GM12878 (cell line): Measurements from ENCODE around the gene DIP2C. TPM values are rescaled to one million over a fixed set of nuclear protein-coding genes. Genes with fewer than 3 reads are reported as not detected.

Experiments
- ATAC-seq: fragments of 200-7000 bp; cut with Tn5 transposase; 3 replicates; pipeline ENCODE4 v1.9.1; 2020; ENCODE audit warnings: mild to moderate bottlenecking, moderate library complexity
- BruUV-seq: library from RNA; stranded (reverse); fragments of 400-500 nt; replicated peaks from 2 replicates; lab custom pipeline; 2021; lab: Mats Ljungman, UMichigan
- CTCF ChIA-PET: fragments of 300-600 bp; sonication (Branson Sonifier 250); formaldehyde crosslinking; extraction: SDS; loops from one replicate; lab custom pipeline; 2021; ENCODE audit warnings: inconsistent platforms; lab: Yijun Ruan, JAX
- POLR2A ChIA-PET: fragments of 350-600 bp; formaldehyde crosslinking; extraction: SDS; loops from one replicate; lab custom pipeline; 2021; ENCODE audit warnings: inconsistent platforms; lab: Charles Lee
- RAD21 ChIA-PET: fragments of 300-600 bp; sonication (Branson Sonifier 250); formaldehyde crosslinking; loops from one replicate; lab custom pipeline; 2023; ENCODE audit warnings: antibody characterized with exemption; ENCODE audit not compliant: unreplicated experiment; lab: Charles Lee
- SMC1A ChIA-PET: fragments of 300-600 bp; sonication (Branson Sonifier 250); formaldehyde crosslinking; loops from one replicate; lab custom pipeline; 2023; ENCODE audit not compliant: unreplicated experiment, uncharacterized antibody; lab: Charles Lee
- DNase-seq: peaks from one replicate; pipeline ENCODE4 v3.0.0-alpha.2; 2011; ENCODE audit warnings: low read depth, low spot score
- FAIRE-seq: peaks from 3 replicates; lab custom pipeline; 2011; peaks lifted over from hg19 to GRCh38; lab: Jason Lieb, UNC
- H2AFZ ChIP-seq: 2 replicates; pipeline ENCODE4 v1.6.0; 2011; ENCODE audit warnings: low read depth, low read length, control low read depth; ENCODE audit not compliant: control insufficient read depth
- H3K27ac ChIP-seq: 2 replicates; pipeline ENCODE4 v1.5.1; 2011; ENCODE audit warnings: control low read depth; ENCODE audit not compliant: control insufficient read depth, insufficient read depth
- H3K27me3 ChIP-seq, 2 experiments: replicated peaks in 1 of 2; 2 replicates each; pipeline versions ENCODE4 v1.6.0 to v1.6.1; 2011; ENCODE audit warnings: low read length in 1 of 2; ENCODE audit not compliant: control insufficient read depth in 2 of 2, insufficient read depth in 2 of 2
- H3K36me3 ChIP-seq, 2 experiments: 2 replicates each; pipeline ENCODE4 v1.5.1; 2011; ENCODE audit warnings: low read length in 1 of 2; ENCODE audit not compliant: control insufficient read depth in 2 of 2, insufficient read depth in 2 of 2
- H3K4me1 ChIP-seq: 2 replicates; pipeline ENCODE4 v1.6.1; 2011; ENCODE audit warnings: mild to moderate bottlenecking, low read length, moderate library complexity, mixed read lengths; ENCODE audit not compliant: control insufficient read depth, insufficient read depth
- H3K4me2 ChIP-seq: 2 replicates; pipeline ENCODE4 v1.6.0; 2011; ENCODE audit warnings: control low read depth; ENCODE audit not compliant: control insufficient read depth, insufficient read depth
- H3K4me3 ChIP-seq: fragments of 200-600 bp; sonication (generic); 2 replicates; pipeline ENCODE4 v1.5.1; 2016
- H3K79me2 ChIP-seq: 2 replicates; pipeline ENCODE4 v1.6.0; 2011; ENCODE audit warnings: low read length; ENCODE audit not compliant: control insufficient read depth, insufficient read depth
- H3K9ac ChIP-seq: 2 replicates; pipeline ENCODE4 v1.8.0; 2011; ENCODE audit warnings: low read length, control low read depth, mixed read lengths; ENCODE audit not compliant: control insufficient read depth, insufficient read depth
- H3K9me3 ChIP-seq: replicated peaks from 3 replicates; pipeline ENCODE4 v1.5.1; 2011; ENCODE audit warnings: mild to moderate bottlenecking, low read length; ENCODE audit not compliant: control insufficient read depth, insufficient read depth
- H4K20me1 ChIP-seq: 2 replicates; pipeline ENCODE4 v1.6.0; 2011; ENCODE audit not compliant: control insufficient read depth, insufficient read depth
- BHLHE40 ChIP-seq, 2 experiments: fragments of 450-650 bp in 1 of 2; IDR thresholded peaks; 2 replicates each; pipeline ENCODE4 v1.6.1; 2011 to 2017; ENCODE audit warnings: low read depth in 2 of 2, borderline replicate concordance in 1 of 2, improper control_type of control experiment in 1 of 2, low read length in 1 of 2, mild to moderate bottlenecking in 1 of 2
- CREM ChIP-seq: IDR thresholded peaks from 2 replicates; pipeline ENCODE4 v1.6.1; 2014; ENCODE audit warnings: antibody characterized with exemption, low read depth
- HSF1 ChIP-seq: fragments of 150-350 bp; IDR thresholded peaks from 2 replicates; pipeline ENCODE4 v1.6.1; 2014; ENCODE audit warnings: mild to moderate bottlenecking, low read depth, low read length
- NFYB ChIP-seq: IDR thresholded peaks from 2 replicates; pipeline ENCODE4 v1.6.1; 2011; ENCODE audit warnings: low read depth, mild to moderate bottlenecking, low read length, improper control_type of control experiment, moderate library complexity; ENCODE audit not compliant: insufficient read depth
- PAX8 ChIP-seq: fragments of 450-650 bp; IDR thresholded peaks from 2 replicates; pipeline ENCODE4 v1.6.1; 2017; ENCODE audit warnings: mild to moderate bottlenecking, moderate library complexity
- SUPT20H ChIP-seq: IDR thresholded peaks from 2 replicates; pipeline ENCODE4 v1.6.1; 2011; ENCODE audit warnings: low read depth, mild to moderate bottlenecking, low read length, moderate library complexity, borderline replicate concordance; ENCODE audit not compliant: control insufficient read depth
- WGBS: methylation state at CpG from one replicate; pipeline ENCODE4 v1.1.6; 2016; ENCODE audit warnings: low lambda C conversion rate; ENCODE audit not compliant: insufficient replicate concordance, insufficient coverage; ENCODE audit errors: missing lambda C conversion rate; 5-methylcytosine and 5-hydroxymethylcytosine counted together
- in situ Hi-C: fragments of 300-500 bp; cut with MboI; formaldehyde crosslinking; loops from 9 replicates; pipeline ENCODE4 v1.14.3; 2018; ENCODE audit warnings: mixed read lengths
- intact Hi-C: fragments of 100-400 bp; cut with micrococcal nuclease; formaldehyde crosslinking; loops from one replicate; pipeline ENCODE4 v1.14.2; 2022; ENCODE audit not compliant: unreplicated experiment
- polyA plus RNA-seq, 11 experiments: library from polyadenylated mRNA; depleted of rRNA in 4 of 11; unstranded in 6 of 11; stranded (reverse) in 5 of 11; fragments of >200 nt; fragmentation: Nextera tagmentation in 4 of 11; fragmentation: Illumina TruSeq in 1 of 11; extraction: Ambion mirVana in 4 of 11; extraction: Trizol in 1 of 11; gene quantifications; 1 replicate in 1 of 11; 2 replicates in 10 of 11; pipeline versions ENCODE4 v1.2.1 to v1.2.3, GENCODE V29; 2011 to 2016; ENCODE audit warnings: inconsistent platforms in 2 of 11, missing spikeins in 2 of 11, low read depth in 1 of 11
- total RNA-seq, 4 experiments: library from RNA; depleted of rRNA in 3 of 4; stranded (reverse); fragments of >200 nt in 3 of 4; fragmentation: Illumina TruSeq in 1 of 4; extraction: Trizol in 1 of 4; gene quantifications; 2 replicates each; pipeline versions ENCODE4 v1.2.1 to v1.2.3, GENCODE V29; 2013 to 2021

The DIP2C gene
- total and polyA plus RNA-seq, 10 of the 15 experiments (the other 5 are each of a cell fraction or from before 2014, with no cell fraction given), result 0.01 to 0.10 (median 0.06) TPM

- FAIRE-seq (no peak), ATAC-seq (no peak), DNase-seq (no peak)
- no peaks in the 10 kb centered on the region; a peak in 1 of 4 replicates for H3K27me3 ChIP-seq
- no peak overlapping the region for H2AFZ ChIP-seq
- POLR2A ChIA-PET, result no interaction called here
- in situ Hi-C loops, result no loop called here
- H3K4me2 ChIP-seq, result no peak overlapping the region
- no peaks in the 10 kb centered on the region for H3K79me2 ChIP-seq
- no peak overlapping the region for H3K27ac ChIP-seq
- RAD21 ChIA-PET, result no interaction called here
- no peak overlapping the region for H3K4me3 ChIP-seq
- H3K9me3 ChIP-seq, result peaks cover 3% of the 10 kb centered on the region; the same call in 2 of the 3 replicates
- TF ChIP-seq PAX8 (no peak), BHLHE40 (IDR thresholded peaks at IDR 0.05; ENCODE audit: borderline replicate concordance in 1 of 2, low read depth in 2 of 2, low read length in 1 of 2) (no peak), NFYB (no peak)
- no TSS peak for BruUV-seq
- intact Hi-C loops, result no loop called here
- WGBS, result 50% methylated on average over 7 of the region's 12 CpGs
- H3K36me3 ChIP-seq, result no peaks in the 10 kb centered on the region
- SMC1A ChIA-PET, result no interaction called here
- no peak overlapping the region for H3K9ac ChIP-seq
- no peaks in the 10 kb centered on the region for H4K20me1 ChIP-seq
- CTCF ChIA-PET, result no interaction called here
- H3K4me1 ChIP-seq, result no peaks in the 10 kb centered on the region
Measured at GRCh38 chr10:567869-568268, 121.6 kb downstream of the DIP2C start.

GRCh38 chr10:566241-566885 is 123.1 kb downstream of the DIP2C start:
- FAIRE-seq, result no peak
- POLR2A ChIA-PET, result no interaction called here
- SMC1A ChIA-PET, result no interaction called here

More at GRCh38 chr10:566241-566885, 123.1 kb downstream of the DIP2C start:
- H3K27me3 ChIP-seq, result no peaks in the 10 kb centered on the region; a peak in 1 of 4 replicates
- H3K9ac ChIP-seq, result no peak overlapping the region
- CTCF ChIA-PET, result no interaction called here
- no TSS peak for BruUV-seq
- no peaks in the 10 kb centered on the region for H3K4me1 ChIP-seq
- no peaks in the 10 kb centered on the region for H4K20me1 ChIP-seq
- intact Hi-C loops (no loop called here), in situ Hi-C loops (no loop called here)
- 55% methylated on average over 22 of the region's 22 CpGs for WGBS
- no peaks in the 10 kb centered on the region for H3K36me3 ChIP-seq
- H3K9me3 ChIP-seq, result peaks cover 3% of the 10 kb centered on the region; the same call in 2 of the 3 replicates
- no peak for DNase-seq
- TF ChIP-seq SUPT20H (no peak), HSF1 (no peak), CREM (no peak)
- TF ChIP-seq, all 136 proteins: peak for 0
- no peak for ATAC-seq
- no peak overlapping the region for H3K4me3 ChIP-seq
- H3K79me2 ChIP-seq, result no peaks in the 10 kb centered on the region
- RAD21 ChIA-PET, result no interaction called here
- H3K4me2 ChIP-seq, result no peak overlapping the region
- no peak overlapping the region for H2AFZ ChIP-seq
- H3K27ac ChIP-seq, result no peak overlapping the region
